Central memory CD4-positive, alpha-beta T cell (primary cell): Measurements from ENCODE around the gene CASP10.
A peak's percentile ranks its signal among the peaks of the same experiment; 100 is the strongest.

Experiments
- DNase-seq: peaks from one replicate; pipeline ENCODE4 v3.0.0; 2022

The CASP10 gene

GRCh38 chr2:201196803-201197202, 13.9 kb downstream of the CASP10 start:
- no peak for DNase-seq

DNA sequence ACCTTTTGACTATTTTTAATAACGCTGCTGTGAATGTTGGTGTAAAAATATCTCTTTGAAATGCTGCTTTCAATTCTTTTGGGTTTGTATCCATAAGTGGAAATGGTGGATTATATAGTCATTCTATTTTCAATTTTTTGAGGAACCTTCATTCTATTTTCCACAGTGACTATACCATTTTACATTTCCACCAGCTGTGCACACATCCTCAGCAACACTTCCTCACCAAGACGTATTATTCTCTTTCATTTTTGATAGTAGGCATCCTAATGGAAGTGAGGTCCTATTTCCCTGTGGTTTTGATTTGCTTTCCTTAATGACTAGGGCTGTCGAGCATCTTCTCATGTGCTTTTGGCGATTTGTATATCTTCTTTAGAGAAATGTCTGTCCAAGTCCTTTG, 14.8 kb downstream of the CASP10 start:
- no peak for DNase-seq

DNA sequence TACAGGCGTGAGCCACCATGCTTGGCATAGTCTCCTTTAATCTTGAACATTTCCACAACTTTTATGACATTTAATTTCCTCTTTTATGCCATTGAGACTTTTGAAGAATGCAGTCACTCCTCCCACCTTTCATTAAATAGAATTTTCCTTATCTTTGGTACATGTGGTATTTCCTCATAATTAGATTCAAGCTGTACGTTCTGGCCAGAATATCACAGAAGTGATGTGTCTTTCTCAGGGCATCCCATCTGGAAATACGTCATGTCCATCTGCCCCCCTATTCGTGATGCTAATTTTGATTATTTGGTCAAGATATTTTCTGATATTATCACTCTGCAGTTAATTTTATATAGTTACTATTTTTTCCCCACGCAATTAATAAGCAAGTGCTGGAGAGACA, 16.9 kb downstream of the CASP10 start:
- no peak for DNase-seq

DNA sequence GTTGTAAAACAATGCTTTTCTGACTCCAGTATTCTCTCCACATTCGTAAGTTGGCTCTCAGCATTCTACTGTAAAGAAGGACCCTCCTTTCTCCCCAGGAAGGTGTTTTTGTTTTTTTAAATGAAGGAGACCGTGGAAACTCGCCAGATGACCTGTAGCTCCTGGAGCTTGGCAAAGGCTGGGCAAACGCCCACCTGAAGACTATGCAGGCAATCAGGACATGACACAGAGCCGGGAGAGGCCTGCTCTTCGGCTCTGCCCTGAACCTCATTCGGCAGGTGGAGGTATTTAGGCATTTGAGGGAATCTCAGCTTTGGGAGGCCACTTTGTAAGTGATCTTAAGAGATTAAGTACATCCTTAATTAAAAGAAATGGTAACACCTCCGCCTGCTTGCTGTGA, 17.4 kb downstream of the CASP10 start:
- DNase-seq, result no peak

GRCh38 chr2:201201371-201201770, 18.4 kb downstream of the CASP10 start:
- no peak for DNase-seq

GRCh38 chr2:201203916-201204654, 21.1 kb downstream of the CASP10 start:
- no peak for DNase-seq

- no peak for DNase-seq
These were observed 21.9 kb downstream of the CASP10 start for GRCh38 chr2:201204655-201205514.

DNA sequence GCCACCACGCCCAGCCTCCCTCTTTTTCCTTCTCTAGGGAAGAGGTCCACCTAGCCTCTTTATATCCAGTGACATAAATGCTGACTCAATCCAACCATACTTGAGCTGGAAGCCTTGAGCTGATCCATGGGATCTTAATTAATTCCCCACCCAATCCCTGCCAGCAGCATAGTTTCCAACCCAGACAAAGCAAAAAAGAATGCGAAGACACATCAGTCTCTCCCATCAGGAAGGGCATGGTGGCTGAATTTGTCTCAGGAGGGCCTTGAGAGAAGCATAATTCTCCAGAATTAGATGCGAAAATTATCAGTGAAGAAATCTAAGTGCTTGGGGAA, 22.5 kb downstream of the CASP10 start:
- no peak for DNase-seq

GRCh38 chr2:201208563-201209252, 25.8 kb downstream of the CASP10 start:
- DNase-seq, result no peak

DNA sequence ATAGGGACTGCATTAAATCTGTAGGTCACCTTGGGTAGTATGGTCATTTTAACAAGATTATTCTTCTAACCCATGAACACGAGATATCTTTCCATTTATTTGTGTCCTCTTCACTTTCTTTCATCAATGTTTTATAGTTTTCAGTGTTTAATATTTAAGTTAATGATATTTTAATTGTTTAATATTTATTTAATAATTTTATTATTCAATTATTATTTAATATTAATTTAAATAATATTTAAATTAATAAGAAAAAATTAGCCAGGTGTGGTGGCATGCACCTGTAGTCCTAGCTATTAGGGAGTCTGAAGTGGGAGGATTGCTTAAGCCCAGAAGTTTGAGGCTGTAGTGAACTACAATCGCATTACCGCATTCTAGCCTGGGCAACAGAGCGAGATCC, 33.0 kb downstream of the CASP10 start:
- no peak for DNase-seq

GRCh38 chr2:201216918-201217317, 34.0 kb downstream of the CASP10 start:
- no peak for DNase-seq

DNA sequence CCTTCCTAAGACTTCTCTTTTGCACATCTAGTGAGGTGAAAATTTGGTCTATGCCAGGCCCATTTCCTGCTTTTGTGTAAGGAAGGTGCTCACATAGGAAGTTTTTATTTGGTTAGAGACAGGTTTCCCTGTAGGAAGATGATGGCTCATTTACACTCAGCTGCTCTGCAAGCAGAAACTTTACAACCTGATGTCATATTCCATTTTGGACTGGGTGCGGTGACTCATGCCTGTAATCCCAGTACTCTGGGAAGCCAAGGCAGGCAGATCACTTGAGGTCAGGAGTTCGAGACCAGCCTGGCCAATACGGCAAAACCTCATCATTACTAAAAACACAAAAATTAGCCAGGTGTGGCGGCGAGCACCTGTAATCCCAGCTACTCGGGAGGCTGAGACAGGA, 35.8 kb downstream of the CASP10 start:
- no peak for DNase-seq

GRCh38 chr2:201219328-201220096, 36.6 kb downstream of the CASP10 start:
- DNase-seq, result no peak

GRCh38 chr2:201220102-201220570, 37.2 kb downstream of the CASP10 start:
- no peak for DNase-seq

DNA sequence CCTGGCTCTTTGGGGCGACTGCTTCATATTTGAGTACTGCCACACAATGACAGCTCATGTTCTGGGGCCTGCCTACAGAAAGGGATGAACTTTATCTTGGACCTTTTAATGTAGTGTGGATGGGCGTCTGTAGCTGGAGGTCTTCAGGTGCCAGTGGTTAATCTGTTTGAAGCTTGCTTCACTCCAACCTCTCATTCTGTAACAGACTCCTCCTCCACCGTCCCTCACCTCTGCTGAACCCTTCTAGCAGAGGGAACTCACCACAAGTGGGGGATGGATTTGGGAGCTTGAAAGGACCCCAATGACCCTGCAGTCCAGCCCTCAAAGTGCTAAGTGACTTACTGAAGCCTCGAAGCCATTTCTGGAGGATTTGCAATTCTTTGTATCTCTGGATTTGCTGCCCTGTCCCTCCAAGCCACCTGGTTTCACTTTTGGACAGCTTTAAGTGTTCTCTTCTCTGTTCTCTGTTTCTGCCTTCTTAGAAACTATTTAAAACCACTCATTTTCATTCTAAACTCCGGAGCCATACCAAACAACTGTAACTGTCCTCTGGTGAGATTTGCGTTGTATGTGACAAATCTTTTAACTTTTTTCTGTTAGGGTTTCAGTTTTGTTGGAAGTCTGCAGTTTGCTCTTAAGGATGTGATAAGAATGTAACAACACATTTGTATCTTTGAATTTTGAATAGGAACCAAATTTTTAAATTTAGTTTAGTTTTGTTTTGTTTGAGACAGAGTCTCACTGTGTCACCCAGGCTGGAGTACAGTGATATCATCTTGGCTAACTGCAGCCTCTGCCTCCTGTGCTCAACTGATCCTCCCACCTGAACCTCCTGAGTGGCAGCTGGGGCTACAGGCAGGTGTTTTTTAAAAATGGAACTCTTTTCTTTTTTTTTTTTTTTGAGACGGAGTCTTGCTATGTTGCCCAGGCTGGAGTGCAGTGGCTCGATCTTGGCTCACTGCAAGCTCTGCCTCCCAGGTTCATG, 40.4 kb downstream of the CASP10 start:
- DNase-seq, result no peak

GRCh38 chr2:201228271-201228911, 45.5 kb downstream of the CASP10 start:
- no peak for DNase-seq

GRCh38 chr2:201228912-201229290, 46.0 kb downstream of the CASP10 start:
- no peak for DNase-seq

DNA sequence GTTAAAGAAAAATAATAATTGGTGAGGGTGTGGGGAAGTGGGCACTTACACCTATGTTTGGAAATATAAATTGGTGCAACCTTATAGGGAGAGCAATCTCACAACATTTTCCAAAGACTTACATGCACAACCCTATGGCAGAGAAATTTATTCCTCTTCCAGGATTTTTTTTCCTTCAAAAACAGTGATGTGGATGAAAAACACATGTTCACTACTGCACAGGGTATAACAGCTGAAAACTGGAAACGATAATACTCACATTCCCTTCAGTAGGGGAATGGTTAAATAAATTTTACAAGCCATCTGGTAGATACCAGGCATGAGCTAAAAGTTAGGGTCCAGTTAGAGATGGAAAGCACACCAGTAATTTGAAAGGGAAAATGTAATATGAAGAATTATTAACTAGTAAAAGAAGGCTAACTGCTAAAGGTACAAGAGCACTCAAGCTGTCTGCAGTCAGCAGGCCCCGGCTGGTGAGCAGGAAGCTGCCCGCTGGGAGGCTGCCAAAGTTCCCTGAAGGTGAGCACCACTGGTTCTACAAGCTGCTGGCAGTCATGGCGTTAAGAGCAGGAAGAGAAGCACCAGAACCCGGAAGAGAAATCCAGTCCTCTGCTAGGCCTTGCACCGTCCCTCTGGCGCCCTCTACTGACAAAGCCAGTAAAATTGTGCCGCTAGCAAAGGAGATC, 49.0 kb downstream of the CASP10 start:
- peak; percentile 91 for DNase-seq

DNA sequence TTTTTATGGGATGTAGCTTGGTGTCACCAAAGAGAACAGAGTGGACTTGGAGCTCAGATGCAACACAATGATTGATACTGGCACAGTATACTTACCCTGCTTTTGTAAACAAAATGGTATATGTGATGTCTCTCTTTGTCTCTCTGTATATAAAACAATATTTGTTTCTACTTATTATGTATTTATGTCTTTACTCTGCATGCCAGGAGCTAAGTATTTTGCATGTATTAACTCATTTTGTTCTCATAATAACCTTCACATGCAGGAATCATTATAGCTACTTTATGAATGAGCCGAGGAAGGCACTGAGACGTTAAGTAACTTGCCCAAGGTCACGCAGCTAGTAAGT, 49.5 kb downstream of the CASP10 start:
- DNase-seq, result no peak

DNA sequence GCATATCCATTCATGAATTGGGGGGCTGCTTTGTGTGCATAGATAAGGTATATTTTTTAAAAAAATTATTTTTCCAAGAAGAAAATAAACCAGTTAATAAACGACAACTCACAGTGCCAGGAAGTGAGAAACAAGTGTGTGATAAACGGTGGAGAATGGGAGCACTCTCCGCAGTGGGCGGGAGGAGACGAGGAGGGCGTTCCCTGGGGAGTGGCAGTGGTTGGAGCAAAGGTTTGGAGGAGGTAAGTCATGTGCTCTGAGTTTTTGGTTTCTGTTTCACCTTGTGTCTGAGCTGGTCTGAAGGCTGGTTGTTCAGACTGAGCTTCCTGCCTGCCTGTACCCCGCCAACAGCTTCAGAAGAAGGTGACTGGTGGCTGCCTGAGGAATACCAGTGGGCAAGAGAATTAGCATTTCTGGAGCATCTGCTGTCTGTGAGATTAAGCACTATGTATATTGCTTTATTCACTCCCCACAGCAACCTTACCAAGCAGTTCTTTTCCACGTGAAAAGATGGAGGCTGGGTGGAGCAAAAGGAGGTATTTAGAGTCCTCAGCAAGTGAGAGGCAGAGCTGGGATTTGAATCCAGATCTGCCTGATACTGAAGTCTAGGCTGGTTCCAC, 50.4 kb downstream of the CASP10 start:
- peak; percentile 91 for DNase-seq
